SK-N-SH treated with all-trans-retinoic acid at 6 μM for 48 hours (cell line): Measurements from ENCODE around the gene TRAPPC6A.

ENCODE experiments used
- ATAC-seq: fragments of 200-7000 bp; cut with Tn5 transposase; 3 replicates; pipeline ENCODE4 v1.9.1; 2020; ENCODE audit warnings: mild to moderate bottlenecking, moderate library complexity
- ARNTL ChIP-seq: fragments of 450-650 bp; formaldehyde crosslinking; IDR thresholded peaks from 2 replicates; pipeline ENCODE4 v1.5.0; 2020; ENCODE audit warnings: low read depth, mild to moderate bottlenecking, moderate library complexity, borderline replicate concordance
- BACH2 ChIP-seq: fragments of 250-450 bp; sonication (Bioruptor Pico); IDR thresholded peaks from 2 replicates; pipeline ENCODE4 v1.9.0; 2021; ENCODE audit warnings: mild to moderate bottlenecking, borderline replicate concordance
- CSDC2 ChIP-seq: fragments of 250-450 bp; sonication (Bioruptor Pico); IDR thresholded peaks from 2 replicates; pipeline ENCODE4 v1.5.0; 2020; ENCODE audit warnings: mild to moderate bottlenecking, moderate library complexity
- ESRRG ChIP-seq: fragments of 250-450 bp; sonication (Bioruptor Pico); IDR thresholded peaks from 2 replicates; pipeline ENCODE4 v1.6.1; 2021; ENCODE audit warnings: mild to moderate bottlenecking
- ISL1 ChIP-seq: fragments of 250-450 bp; sonication (Bioruptor Pico); IDR thresholded peaks from 2 replicates; pipeline ENCODE4 v2.1.2; 2022; ENCODE audit warnings: mild to moderate bottlenecking, moderate library complexity
- OSR1 ChIP-seq: fragments of 250-450 bp; sonication (Bioruptor Pico); IDR thresholded peaks from 2 replicates; pipeline ENCODE4 v1.8.0; 2022; ENCODE audit warnings: moderate library complexity, mild to moderate bottlenecking, inconsistent platforms
- PPARA ChIP-seq: fragments of 250-450 bp; sonication (Bioruptor Pico); IDR thresholded peaks from 2 replicates; pipeline ENCODE4 v1.5.0; 2020; ENCODE audit warnings: mild to moderate bottlenecking, borderline replicate concordance
- RARB ChIP-seq: fragments of 250-450 bp; sonication (Bioruptor Pico); IDR thresholded peaks from 2 replicates; pipeline ENCODE4 v1.8.0; 2021; ENCODE audit warnings: mild to moderate bottlenecking, moderate library complexity
- SNAI2 ChIP-seq: fragments of 250-450 bp; sonication (Bioruptor Pico); IDR thresholded peaks from 2 replicates; pipeline ENCODE4 v1.5.0; 2020; ENCODE audit warnings: mild to moderate bottlenecking, moderate library complexity
- TCF4 ChIP-seq: fragments of 250-450 bp; sonication (Bioruptor Pico); IDR thresholded peaks from 2 replicates; pipeline ENCODE4 v1.8.0; 2021; ENCODE audit warnings: mild to moderate bottlenecking, moderate library complexity, borderline replicate concordance
- TOX ChIP-seq: fragments of 250-450 bp; sonication (Bioruptor Pico); IDR thresholded peaks from 2 replicates; pipeline ENCODE4 v1.8.0; 2021; ENCODE audit warnings: mild to moderate bottlenecking, moderate library complexity, borderline replicate concordance
- ZC3H10 ChIP-seq: fragments of 250-450 bp; sonication (Bioruptor Pico); IDR thresholded peaks from 2 replicates; pipeline ENCODE4 v1.5.1; 2021; ENCODE audit warnings: mild to moderate bottlenecking, moderate library complexity
- ZFP3 ChIP-seq: fragments of 250-450 bp; sonication (Bioruptor Pico); IDR thresholded peaks from 2 replicates; pipeline ENCODE4 v1.5.0; 2020; ENCODE audit warnings: mild to moderate bottlenecking, moderate library complexity
- ZFP30 ChIP-seq: fragments of 450-650 bp; formaldehyde crosslinking; IDR thresholded peaks from 2 replicates; pipeline ENCODE4 v1.5.0; 2022; ENCODE audit warnings: mild to moderate bottlenecking, moderate library complexity
- ZNF565 ChIP-seq: fragments of 450-650 bp; formaldehyde crosslinking; conservative IDR thresholded peaks from 2 replicates; pipeline ENCODE4 v1.5.0; 2020; ENCODE audit warnings: low read depth, mild to moderate bottlenecking, moderate library complexity
- TF ChIP-seq, protein P1 (sequence below): fragments of 250-450 bp; sonication (Bioruptor Pico); IDR thresholded peaks from 2 replicates; pipeline ENCODE4 v1.5.0; 2020; ENCODE audit warnings: mild to moderate bottlenecking, moderate library complexity
- TF ChIP-seq, protein P2 (sequence below): fragments of 250-450 bp; sonication (Bioruptor Pico); IDR thresholded peaks from 2 replicates; pipeline ENCODE4 v1.8.0; 2020; ENCODE audit warnings: mild to moderate bottlenecking, moderate library complexity, borderline replicate concordance
- TF ChIP-seq, protein P3 (sequence below): fragments of 250-450 bp; sonication (Bioruptor Pico); IDR thresholded peaks from 2 replicates; pipeline ENCODE4 v1.8.0; 2021; ENCODE audit warnings: low read depth, mild to moderate bottlenecking, moderate library complexity, borderline replicate concordance

The TRAPPC6A gene

DNA sequence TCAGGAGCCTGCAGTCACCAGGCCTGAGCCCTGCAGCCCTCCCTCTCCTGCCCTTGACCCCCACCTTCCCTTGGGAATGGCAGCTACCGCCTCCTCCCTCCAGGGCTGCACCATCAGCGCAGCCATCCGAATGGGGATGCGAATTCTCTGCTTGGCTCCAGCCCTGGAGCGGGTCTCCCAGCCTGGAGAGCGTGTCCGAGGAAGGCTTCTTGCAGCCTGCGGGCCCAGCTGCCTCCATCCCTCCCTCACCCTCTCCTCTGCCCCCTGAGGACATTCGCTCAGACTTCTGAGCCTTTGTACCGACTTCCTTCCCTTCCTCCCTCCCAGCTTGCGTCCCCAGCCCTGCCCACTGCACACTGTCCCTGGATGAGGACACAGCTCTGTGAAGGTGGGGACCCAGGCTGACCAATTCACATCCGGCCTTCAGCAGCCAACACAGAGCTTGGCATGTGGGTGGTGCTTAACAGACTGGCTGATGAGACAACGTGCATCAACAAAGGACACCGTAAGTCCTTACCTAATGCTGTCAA, 11.2 kb downstream of the TRAPPC6A start:
- no peak for ATAC-seq
- TF ChIP-seq CSDC2 (CRISPR knock-in tag) (no peak), OSR1 (no peak)

DNA sequence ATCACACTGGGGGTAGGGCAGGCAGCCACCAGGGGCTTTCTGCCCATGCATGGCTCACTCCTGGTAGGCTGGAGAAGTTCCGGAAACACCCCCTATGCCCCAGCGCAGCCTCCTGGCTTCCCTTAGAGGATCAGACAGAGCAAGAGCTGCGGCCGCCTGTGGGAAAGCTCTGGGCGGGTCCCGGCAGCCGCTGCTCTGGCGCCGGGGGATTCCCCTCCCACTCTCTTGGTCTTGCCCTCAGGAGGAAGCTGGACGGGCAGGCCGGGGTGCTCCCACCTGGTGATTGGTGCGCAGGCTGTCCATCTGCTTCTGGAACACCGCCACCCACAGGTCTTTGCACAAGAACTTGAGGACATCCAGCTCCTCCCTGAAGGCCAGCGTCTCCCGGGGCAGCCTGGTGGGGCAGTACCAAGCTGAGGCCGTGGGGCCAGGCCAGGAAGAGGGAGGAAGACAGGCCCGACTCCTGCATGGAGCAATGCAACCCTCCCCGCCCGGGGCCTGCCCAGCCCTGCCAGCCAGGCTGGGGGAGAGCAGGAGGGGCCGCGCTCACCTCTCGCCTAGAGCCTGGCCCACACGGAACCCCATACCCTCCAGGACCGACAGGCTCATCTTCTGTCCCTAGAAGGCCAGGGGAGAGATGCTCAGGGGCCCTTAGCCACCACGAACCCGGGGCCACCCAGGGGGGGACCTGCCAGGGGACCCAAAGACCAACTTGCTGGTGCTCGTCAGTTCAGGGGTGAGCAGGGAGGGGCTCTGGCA, 13.3 kb downstream of the TRAPPC6A start:
- TF ChIP-seq PPARA (no peak), CSDC2 (CRISPR knock-in tag) (no peak), ZNF565 (CRISPR knock-in tag) (no peak), ARNTL (CRISPR knock-in tag) (no peak), ISL1 (CRISPR knock-in tag) (no peak), BACH2 (no peak), ESRRG (no peak), TOX (CRISPR knock-in tag) (no peak), ZFP3 (CRISPR knock-in tag) (no peak), SNAI2 (no peak), RARB (CRISPR knock-in tag) (no peak), TCF4 (no peak)
- TF ChIP-seq, protein P1, sequence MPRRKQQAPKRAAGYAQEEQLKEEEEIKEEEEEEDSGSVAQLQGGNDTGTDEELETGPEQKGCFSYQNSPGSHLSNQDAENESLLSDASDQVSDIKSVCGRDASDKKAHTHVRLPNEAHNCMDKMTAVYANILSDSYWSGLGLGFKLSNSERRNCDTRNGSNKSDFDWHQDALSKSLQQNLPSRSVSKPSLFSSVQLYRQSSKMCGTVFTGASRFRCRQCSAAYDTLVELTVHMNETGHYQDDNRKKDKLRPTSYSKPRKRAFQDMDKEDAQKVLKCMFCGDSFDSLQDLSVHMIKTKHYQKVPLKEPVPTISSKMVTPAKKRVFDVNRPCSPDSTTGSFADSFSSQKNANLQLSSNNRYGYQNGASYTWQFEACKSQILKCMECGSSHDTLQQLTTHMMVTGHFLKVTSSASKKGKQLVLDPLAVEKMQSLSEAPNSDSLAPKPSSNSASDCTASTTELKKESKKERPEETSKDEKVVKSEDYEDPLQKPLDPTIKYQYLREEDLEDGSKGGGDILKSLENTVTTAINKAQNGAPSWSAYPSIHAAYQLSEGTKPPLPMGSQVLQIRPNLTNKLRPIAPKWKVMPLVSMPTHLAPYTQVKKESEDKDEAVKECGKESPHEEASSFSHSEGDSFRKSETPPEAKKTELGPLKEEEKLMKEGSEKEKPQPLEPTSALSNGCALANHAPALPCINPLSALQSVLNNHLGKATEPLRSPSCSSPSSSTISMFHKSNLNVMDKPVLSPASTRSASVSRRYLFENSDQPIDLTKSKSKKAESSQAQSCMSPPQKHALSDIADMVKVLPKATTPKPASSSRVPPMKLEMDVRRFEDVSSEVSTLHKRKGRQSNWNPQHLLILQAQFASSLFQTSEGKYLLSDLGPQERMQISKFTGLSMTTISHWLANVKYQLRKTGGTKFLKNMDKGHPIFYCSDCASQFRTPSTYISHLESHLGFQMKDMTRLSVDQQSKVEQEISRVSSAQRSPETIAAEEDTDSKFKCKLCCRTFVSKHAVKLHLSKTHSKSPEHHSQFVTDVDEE (CRISPR knock-in tag), result no peak
- TF ChIP-seq, protein P2, sequence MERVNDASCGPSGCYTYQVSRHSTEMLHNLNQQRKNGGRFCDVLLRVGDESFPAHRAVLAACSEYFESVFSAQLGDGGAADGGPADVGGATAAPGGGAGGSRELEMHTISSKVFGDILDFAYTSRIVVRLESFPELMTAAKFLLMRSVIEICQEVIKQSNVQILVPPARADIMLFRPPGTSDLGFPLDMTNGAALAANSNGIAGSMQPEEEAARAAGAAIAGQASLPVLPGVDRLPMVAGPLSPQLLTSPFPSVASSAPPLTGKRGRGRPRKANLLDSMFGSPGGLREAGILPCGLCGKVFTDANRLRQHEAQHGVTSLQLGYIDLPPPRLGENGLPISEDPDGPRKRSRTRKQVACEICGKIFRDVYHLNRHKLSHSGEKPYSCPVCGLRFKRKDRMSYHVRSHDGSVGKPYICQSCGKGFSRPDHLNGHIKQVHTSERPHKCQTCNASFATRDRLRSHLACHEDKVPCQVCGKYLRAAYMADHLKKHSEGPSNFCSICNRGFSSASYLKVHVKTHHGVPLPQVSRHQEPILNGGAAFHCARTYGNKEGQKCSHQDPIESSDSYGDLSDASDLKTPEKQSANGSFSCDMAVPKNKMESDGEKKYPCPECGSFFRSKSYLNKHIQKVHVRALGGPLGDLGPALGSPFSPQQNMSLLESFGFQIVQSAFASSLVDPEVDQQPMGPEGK (CRISPR knock-in tag), result no peak

DNA sequence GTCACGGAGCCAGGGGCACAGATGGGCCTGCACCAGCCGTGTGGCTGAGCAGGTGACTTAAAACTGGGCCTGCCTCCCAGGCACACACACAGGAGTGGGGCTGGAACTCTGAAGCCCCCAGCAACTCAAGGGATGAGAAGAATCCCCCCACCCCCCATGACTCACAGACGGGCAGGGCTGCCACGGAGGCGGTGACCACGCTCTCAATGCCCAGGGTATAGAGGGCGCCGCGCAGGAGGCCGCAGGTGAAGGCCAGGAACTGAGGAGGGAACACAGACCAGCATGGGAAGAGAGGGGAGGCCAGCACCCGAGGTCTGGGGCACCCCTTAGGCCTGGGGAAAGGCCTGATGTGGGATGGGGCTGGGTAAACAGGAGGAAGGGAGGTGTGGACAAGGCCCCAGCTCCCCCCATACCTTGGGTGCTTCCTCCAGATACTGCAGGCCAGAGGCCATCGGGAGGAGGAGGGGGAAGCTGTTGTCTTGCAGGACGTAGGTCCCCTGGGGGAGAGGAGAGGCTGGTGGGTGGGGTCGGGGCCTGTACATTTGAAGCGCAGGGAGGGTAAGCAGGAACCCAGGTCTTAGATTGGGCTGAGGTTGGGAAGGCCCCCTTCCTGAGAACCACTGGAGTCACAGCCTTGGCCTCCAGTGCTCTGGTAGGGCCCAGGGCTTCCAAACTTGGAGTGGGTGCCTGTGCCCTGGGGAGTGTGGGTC, 14.1 kb downstream of the TRAPPC6A start:
- TF ChIP-seq BACH2 (no peak), ARNTL (CRISPR knock-in tag) (no peak), ZFP3 (CRISPR knock-in tag) (no peak), ESRRG (no peak)
- TF ChIP-seq, protein P3, sequence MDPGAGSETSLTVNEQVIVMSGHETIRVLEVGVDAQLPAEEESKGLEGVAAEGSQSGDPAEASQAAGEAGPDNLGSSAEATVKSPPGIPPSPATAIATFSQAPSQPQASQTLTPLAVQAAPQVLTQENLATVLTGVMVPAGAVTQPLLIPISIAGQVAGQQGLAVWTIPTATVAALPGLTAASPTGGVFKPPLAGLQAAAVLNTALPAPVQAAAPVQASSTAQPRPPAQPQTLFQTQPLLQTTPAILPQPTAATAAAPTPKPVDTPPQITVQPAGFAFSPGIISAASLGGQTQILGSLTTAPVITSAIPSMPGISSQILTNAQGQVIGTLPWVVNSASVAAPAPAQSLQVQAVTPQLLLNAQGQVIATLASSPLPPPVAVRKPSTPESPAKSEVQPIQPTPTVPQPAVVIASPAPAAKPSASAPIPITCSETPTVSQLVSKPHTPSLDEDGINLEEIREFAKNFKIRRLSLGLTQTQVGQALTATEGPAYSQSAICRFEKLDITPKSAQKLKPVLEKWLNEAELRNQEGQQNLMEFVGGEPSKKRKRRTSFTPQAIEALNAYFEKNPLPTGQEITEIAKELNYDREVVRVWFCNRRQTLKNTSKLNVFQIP (CRISPR knock-in tag), result no peak
- TF ChIP-seq, protein P1 (CRISPR knock-in tag), result no peak

More for the DNA sequence above, 13.3 kb downstream of the TRAPPC6A start:
- no peak for ATAC-seq

DNA sequence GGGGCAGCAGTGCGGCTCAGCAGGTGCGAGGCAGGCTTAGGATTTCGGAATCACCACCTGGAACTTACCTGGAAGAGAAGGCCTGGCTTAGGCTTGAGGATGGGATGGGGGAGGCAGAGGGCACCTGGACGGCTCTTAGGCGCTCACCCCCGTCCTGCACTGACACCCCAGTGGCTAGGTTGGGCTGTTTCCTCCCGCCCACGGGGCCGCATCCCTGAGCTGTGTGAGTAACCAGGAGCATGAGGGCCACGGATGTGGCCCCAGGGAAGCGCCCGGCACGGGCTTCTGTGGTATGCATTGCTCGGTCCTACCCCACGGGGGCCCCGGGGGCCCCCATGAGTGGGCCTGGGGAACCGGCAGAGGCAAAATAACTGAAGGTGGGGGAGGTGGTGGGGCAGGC, 14.9 kb downstream of the TRAPPC6A start:
- no peak for ATAC-seq
- TF ChIP-seq, protein P2 (CRISPR knock-in tag), result no peak
- TF ChIP-seq ZFP3 (CRISPR knock-in tag), result no peak
- no peak for TF ChIP-seq SNAI2
- no peak for TF ChIP-seq ZFP30 (CRISPR knock-in tag)
- TF ChIP-seq, protein P1 (CRISPR knock-in tag), result no peak
- no peak for TF ChIP-seq ZC3H10 (CRISPR knock-in tag)
- no peak for TF ChIP-seq TCF4
- TF ChIP-seq ZNF565 (CRISPR knock-in tag), result no peak

More for the DNA sequence above, 14.1 kb downstream of the TRAPPC6A start:
- no peak for ATAC-seq
